AG10803 (cell line): ENCODE results near the gene COL26A1.

ENCODE experiments used
- DNase-seq: peaks from one replicate; pipeline ENCODE4 v3.0.0; 2010; ENCODE audit warnings: low read depth
- H3K4me3 ChIP-seq: 2 replicates; pipeline ENCODE4 v1.5.1; 2011; ENCODE audit warnings: mild to moderate bottlenecking, low read length, control low read depth
- CTCF ChIP-seq: conservative IDR thresholded peaks from 2 replicates; pipeline ENCODE4 v1.5.1; 2011; ENCODE audit warnings: mild to moderate bottlenecking, low read length, control low read depth, inconsistent platforms

Gene COL26A1

GRCh38 chr7:101511965-101512364 lies 149.3 kb downstream of the COL26A1 start:
- no peak for TF ChIP-seq CTCF
- no peak overlapping the region for H3K4me3 ChIP-seq
- DNase-seq, result no peak

- H3K4me3 ChIP-seq, result no peak overlapping the region
- no peak for TF ChIP-seq CTCF
- DNase-seq, result no peak
These were observed 154.2 kb downstream of the COL26A1 start for GRCh38 chr7:101516851-101517250.

- DNase-seq, result no peak
- no peak overlapping the region for H3K4me3 ChIP-seq
- no peak for TF ChIP-seq CTCF
These were observed 154.6 kb downstream of the COL26A1 start for GRCh38 chr7:101517304-101517703.

GRCh38 chr7:101518336-101518735 lies 155.7 kb downstream of the COL26A1 start:
- no peak for TF ChIP-seq CTCF
- DNase-seq, result peak; percentile 42
- no peak overlapping the region for H3K4me3 ChIP-seq

GRCh38 chr7:101519324-101520023 lies 156.8 kb downstream of the COL26A1 start:
- no peak overlapping the region for H3K4me3 ChIP-seq
- peak; percentile 59 for DNase-seq
- TF ChIP-seq CTCF, result no peak

GRCh38 chr7:101521430-101521925 lies 158.8 kb downstream of the COL26A1 start:
- TF ChIP-seq CTCF, result no peak
- no peak overlapping the region for H3K4me3 ChIP-seq
- no peak for DNase-seq

GRCh38 chr7:101522021-101522420 lies 159.3 kb downstream of the COL26A1 start:
- H3K4me3 ChIP-seq, result no peak overlapping the region
- DNase-seq, result no peak
- no peak for TF ChIP-seq CTCF
